ENCODE data around the gene UGP2.

GRCh38 chr2:63871864-63872263, 30.2 kb downstream of the UGP2 start:
- TF ChIP-seq CTCF (IDR thresholded peaks at IDR 0.05; ENCODE audit: low read length) (no peak), EZH2 (optimal IDR thresholded peaks at IDR 0.05; ENCODE audit: low read depth, low read length) (no peak)

All from MM.1S (cell line).